ENCODE data around the gene TUBA1A. TPM values are rescaled to one million over a fixed set of nuclear protein-coding genes. Genes with fewer than 3 reads are reported as not detected.
"Not testable (repeated sequence)": the region's sequence is repeated elsewhere in the genome, so short reads cannot be mapped to it uniquely, and the experiment has no call there.

The TUBA1A gene
- total and polyA plus RNA-seq, 7 experiments from 2014 or later: 61.8 to 492 (median 176) TPM

- H3K36me3 Mint-ChIP-seq; H3K27ac ChIP-seq (ENCODE audit: low read depth, low read length); H3K9me3 Mint-ChIP-seq; POLR2A ChIA-PET; H3K4me3 ChIP-seq (ENCODE audit: low read length); H3K4me1 ChIP-seq (ENCODE audit: control insufficient read depth in 2 of 2, insufficient read depth in 2 of 2, low read length in 2 of 2); H3K36me3 ChIP-seq (ENCODE audit: control insufficient read depth in 2 of 3, insufficient read depth in 3 of 3, low read length in 3 of 3); H3K27me3 Mint-ChIP-seq; H3K9me3 ChIP-seq (ENCODE audit: control insufficient read depth in 2 of 3, low read length in 3 of 3); H3K4me3 Mint-ChIP-seq; ATAC-seq; H3K27me3 ChIP-seq (ENCODE audit: control insufficient read depth in 2 of 2, insufficient read depth in 2 of 2, low read length in 2 of 2); intact Hi-C loops (cut with micrococcal nuclease); DNase-seq; H3K27ac Mint-ChIP-seq: not testable (repeated sequence)
- CTCF ChIA-PET: interaction anchor here (0.6 kb wide), 1 partner anchor 41 kb away, joined by 5 read pairs; no protein-coding TSS in a partner anchor
- H3K4me1 Mint-ChIP-seq: peaks cover 5 to 10% (median 5%) of the 10 kb centered on the region in 7 donors
Measured at GRCh38 chr12:49193746-49194145, 4.9 kb upstream of the TUBA1A start.

GRCh38 chr12:49191498-49191897 is 2.6 kb upstream of the TUBA1A start:
- H3K27ac Mint-ChIP-seq; H3K9me3 ChIP-seq (ENCODE audit: control insufficient read depth in 2 of 3, low read length in 3 of 3); H3K9me3 Mint-ChIP-seq; H3K4me3 Mint-ChIP-seq; H3K27me3 Mint-ChIP-seq; POLR2A ChIA-PET; H3K36me3 Mint-ChIP-seq; H3K27me3 ChIP-seq (ENCODE audit: control insufficient read depth in 2 of 2, insufficient read depth in 2 of 2, low read length in 2 of 2); ATAC-seq; intact Hi-C loops (cut with micrococcal nuclease); H3K4me3 ChIP-seq (ENCODE audit: low read length); H3K36me3 ChIP-seq (ENCODE audit: control insufficient read depth in 2 of 3, insufficient read depth in 3 of 3, low read length in 3 of 3); H3K27ac ChIP-seq (ENCODE audit: low read depth, low read length); DNase-seq: not testable (repeated sequence)
- peaks cover 5 to 25% (median 16%) of the 10 kb centered on the region in 7 donors for H3K4me1 Mint-ChIP-seq
- CTCF ChIA-PET: interaction anchor here (0.7 kb wide), 1 partner anchor 12 kb away, joined by 3 read pairs; no protein-coding TSS in a partner anchor
- H3K4me1 ChIP-seq (ENCODE audit: control insufficient read depth in 2 of 2, insufficient read depth in 2 of 2, low read length in 2 of 2): peaks cover 7 to 12% of the 10 kb centered on the region in 2 donors

- DNase-seq (no peak), ATAC-seq (no peak)
- intact Hi-C loops (cut with micrococcal nuclease): no loop called here
- POLR2A ChIA-PET: interaction anchor here (0.7 to 5.9 kb wide), 6 partner anchors 11 to 81 kb away, joined by 3 to 226 read pairs (median 4); partner anchors contain the start of genes LMBR1L and TUBA1B
- H3K27ac ChIP-seq (ENCODE audit: low read depth, low read length): no peak overlapping the region
- CTCF ChIA-PET: interaction anchor here (0.7 to 1.3 kb wide), 2 partner anchors 11 to 102 kb away, joined by 3 read pairs; no protein-coding TSS in a partner anchor
- H3K4me3 ChIP-seq (ENCODE audit: low read length): no peak overlapping the region
- H3K27me3 ChIP-seq (ENCODE audit: control insufficient read depth in 2 of 2, insufficient read depth in 2 of 2, low read length in 2 of 2): no peaks in the 10 kb centered on the region
- H3K4me3 Mint-ChIP-seq: no peak overlapping the region
- peaks cover 5 to 28% (median 20%) of the 10 kb centered on the region in 7 donors for H3K4me1 Mint-ChIP-seq
- peaks cover 0 to 5% (median 0%) of the 10 kb centered on the region in 5 donors for H3K27me3 Mint-ChIP-seq
- H3K9me3 Mint-ChIP-seq: peaks cover 0 to 7% (median 0%) of the 10 kb centered on the region in 11 donors
- H3K4me1 ChIP-seq (ENCODE audit: control insufficient read depth in 2 of 2, insufficient read depth in 2 of 2, low read length in 2 of 2): peaks cover 7 to 12% of the 10 kb centered on the region in 2 donors
- H3K27ac Mint-ChIP-seq: no peak overlapping the region
- H3K9me3 ChIP-seq (ENCODE audit: control insufficient read depth in 2 of 3, low read length in 3 of 3): no peaks in the 10 kb centered on the region
- H3K36me3 ChIP-seq (ENCODE audit: control insufficient read depth in 2 of 3, insufficient read depth in 3 of 3, low read length in 3 of 3): peaks cover 0 to 13% (median 3%) of the 10 kb centered on the region in 3 experiments
- H3K36me3 Mint-ChIP-seq: peaks cover 0 to 7% (median 3%) of the 10 kb centered on the region in 5 donors
Measured at GRCh38 chr12:49190974-49191373, 2.1 kb upstream of the TUBA1A start.

- Mint-ChIP-seq H3K27ac (peak overlapping the region; percentile 98 to 100 (median 99)), H3K4me1 (peaks cover 7 to 32% (median 26%) of the 10 kb centered on the region in 7 donors), H3K9me3 (peaks cover 0 to 7% (median 0%) of the 10 kb centered on the region in 11 donors), H3K36me3 (peaks cover 0 to 15% (median 9%) of the 10 kb centered on the region in 5 donors), H3K4me3 (peak overlapping the region in 9 of 10 donors; percentile 40 to 99 (median 98)), H3K27me3 (peaks cover 0 to 5% (median 0%) of the 10 kb centered on the region in 5 donors)
- no peaks in the 10 kb centered on the region for H3K9me3 ChIP-seq (ENCODE audit: control insufficient read depth in 2 of 3, low read length in 3 of 3)
- H3K4me1 ChIP-seq (ENCODE audit: control insufficient read depth in 2 of 2, insufficient read depth in 2 of 2, low read length in 2 of 2): peaks cover 7 to 12% of the 10 kb centered on the region in 2 donors
- no peaks in the 10 kb centered on the region for H3K27me3 ChIP-seq (ENCODE audit: control insufficient read depth in 2 of 2, insufficient read depth in 2 of 2, low read length in 2 of 2)
- intact Hi-C loops (cut with micrococcal nuclease): loop anchor here (1.0 to 5.0 kb wide), 19 partner anchors 11 to 552 kb away; partner anchors contain the start of genes KMT2D (in 2 of the 2), LMBR1L (in 2 of the 2), TMBIM6 (in 2 of the 2) and TUBA1C (in 2 of the 2)
- ChIA-PET CTCF (interaction anchor here (1.0 to 2.7 kb wide), 4 partner anchors 45 to 101 kb away, joined by 3 to 12 read pairs (median 4); partner anchors contain the start of gene TUBA1B), POLR2A (interaction anchor here (0.9 to 5.9 kb wide), 12 partner anchors 8 to 348 kb away, joined by 3 to 226 read pairs (median 6); partner anchors contain the start of genes DDX23, KCNH3, LMBR1L and RHEBL1)
- peak overlapping the region; percentile 99 for H3K27ac ChIP-seq (ENCODE audit: low read depth, low read length)
- H3K36me3 ChIP-seq (ENCODE audit: control insufficient read depth in 2 of 3, insufficient read depth in 3 of 3, low read length in 3 of 3): peaks cover 4 to 18% (median 7%) of the 10 kb centered on the region in 3 experiments
- ATAC-seq: no peak
- peak overlapping the region; percentile 91 for H3K4me3 ChIP-seq (ENCODE audit: low read length)
- no peak for DNase-seq
Measured at GRCh38 chr12:49189731-49190716, 1.1 kb upstream of the TUBA1A start.

- H3K27me3 Mint-ChIP-seq: peaks cover 0 to 5% (median 0%) of the 10 kb centered on the region in 5 donors
- H3K36me3 ChIP-seq (ENCODE audit: control insufficient read depth in 2 of 3, insufficient read depth in 3 of 3, low read length in 3 of 3): peaks cover 4 to 29% (median 7%) of the 10 kb centered on the region in 3 experiments
- peak overlapping the region; percentile 91 for H3K4me3 ChIP-seq (ENCODE audit: low read length)
- H3K4me3 Mint-ChIP-seq: peak overlapping the region; percentile 94 to 99 (median 98)
- no peaks in the 10 kb centered on the region for H3K27me3 ChIP-seq (ENCODE audit: control insufficient read depth in 2 of 2, insufficient read depth in 2 of 2, low read length in 2 of 2)
- peaks cover 0 to 28% (median 19%) of the 10 kb centered on the region in 5 donors for H3K36me3 Mint-ChIP-seq
- intact Hi-C loops (cut with micrococcal nuclease): loop anchor here (1.0 to 5.0 kb wide), 7 partner anchors 46 to 554 kb away; partner anchors contain the start of genes CCNT1 (in 1 of the 2), KMT2D (in 1 of the 2), PRPF40B (in 1 of the 2) and SPATS2 (in 1 of the 2)
- no peaks in the 10 kb centered on the region for H3K9me3 ChIP-seq (ENCODE audit: control insufficient read depth in 2 of 3, low read length in 3 of 3)
- DNase-seq (peak; percentile 66 to 91 (median 85)), ATAC-seq (peak; percentile 58)
- H3K4me1 Mint-ChIP-seq: peaks cover 11 to 32% (median 26%) of the 10 kb centered on the region in 7 donors
- H3K27ac ChIP-seq (ENCODE audit: low read depth, low read length): peak overlapping the region; percentile 99
- H3K9me3 Mint-ChIP-seq: peaks cover 0 to 10% (median 0%) of the 10 kb centered on the region in 11 donors
- H3K4me1 ChIP-seq (ENCODE audit: control insufficient read depth in 2 of 2, insufficient read depth in 2 of 2, low read length in 2 of 2): peaks cover 7 to 12% of the 10 kb centered on the region in 2 donors
- POLR2A ChIA-PET: interaction anchor here (0.6 to 5.9 kb wide), 43 partner anchors 8 to 1576 kb away, joined by 3 to 226 read pairs (median 4); partner anchors contain the start of genes COX14, DDX23, KCNH3 and LMBR1L
- CTCF ChIA-PET: interaction anchor here (0.6 to 2.7 kb wide), 16 partner anchors 11 to 940 kb away, joined by 3 to 12 read pairs (median 4); partner anchors contain the start of gene TUBA1B
- H3K27ac Mint-ChIP-seq: peak overlapping the region; percentile 98 to 100 (median 99)
Measured at GRCh38 chr12:49188201-49188915, 522 bp downstream of the TUBA1A start.
